Mucosa of stomach (tissue), 1 donor: Measurements from ENCODE around the gene NAP1L1.

ENCODE experiments used
- H3K27me3 ChIP-seq: one replicate; pipeline ENCODE4 v1.7.0; 2013; ENCODE audit warnings: mild to moderate bottlenecking, low read length; ENCODE audit not compliant: control insufficient read depth, insufficient read depth
- H3K36me3 ChIP-seq: one replicate; pipeline ENCODE4 v1.7.0; 2013; ENCODE audit warnings: low read length; ENCODE audit not compliant: control insufficient read depth, insufficient read depth
- H3K4me1 ChIP-seq: one replicate; pipeline ENCODE4 v1.7.0; 2013; ENCODE audit warnings: mild to moderate bottlenecking, low read length; ENCODE audit not compliant: control insufficient read depth, insufficient read depth
- H3K4me3 ChIP-seq: one replicate; pipeline ENCODE4 v1.7.0; 2013; ENCODE audit warnings: low read length
- H3K9ac ChIP-seq: one replicate; pipeline ENCODE4 v1.7.0; 2013; ENCODE audit warnings: mild to moderate bottlenecking, low read length, moderate library complexity
- H3K9me3 ChIP-seq: one replicate; pipeline ENCODE4 v1.7.0; 2013; ENCODE audit warnings: mild to moderate bottlenecking, low read length, moderate library complexity; ENCODE audit not compliant: control insufficient read depth
- donor health status: Pancreatic carcinoma.

NAP1L1 gene

DNA sequence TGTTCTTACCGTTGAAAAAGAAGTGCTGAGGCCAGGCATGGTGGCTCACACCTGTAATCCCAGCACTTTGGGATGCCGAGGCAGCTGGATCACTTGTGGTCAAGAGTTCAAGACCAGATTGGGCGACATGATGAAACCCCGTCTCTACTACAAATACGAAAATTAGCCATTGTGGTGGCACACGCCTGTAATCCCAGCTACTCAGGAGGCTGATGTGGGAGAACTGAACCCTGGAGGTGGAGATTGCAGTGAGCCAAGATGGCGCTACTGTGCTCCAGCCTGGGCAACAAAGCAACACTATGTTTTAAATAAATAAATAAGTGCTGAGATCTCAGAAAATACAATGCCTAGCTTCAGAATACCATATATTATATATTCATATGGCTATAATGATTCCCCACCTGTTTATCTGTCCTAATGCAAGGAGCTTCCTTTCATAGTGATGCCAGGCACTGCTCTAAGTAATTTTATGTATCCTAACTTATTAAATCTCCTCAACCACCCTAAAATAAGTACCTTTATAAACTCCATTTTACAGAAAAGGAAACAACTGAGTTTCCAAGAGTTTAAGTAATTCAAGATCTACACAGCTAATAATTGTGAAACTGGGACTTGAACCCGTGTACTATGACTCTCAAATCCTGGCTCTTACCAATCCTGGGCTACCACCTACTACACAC is 60.2 kb downstream of the NAP1L1 start:
- H3K4me1 ChIP-seq: peaks cover 18% of the 10 kb centered on the region
- H3K27me3 ChIP-seq: no peaks in the 10 kb centered on the region
- no peak overlapping the region for H3K9ac ChIP-seq
- H3K36me3 ChIP-seq: no peaks in the 10 kb centered on the region
- H3K9me3 ChIP-seq: no peaks in the 10 kb centered on the region
- H3K4me3 ChIP-seq: no peak overlapping the region

DNA sequence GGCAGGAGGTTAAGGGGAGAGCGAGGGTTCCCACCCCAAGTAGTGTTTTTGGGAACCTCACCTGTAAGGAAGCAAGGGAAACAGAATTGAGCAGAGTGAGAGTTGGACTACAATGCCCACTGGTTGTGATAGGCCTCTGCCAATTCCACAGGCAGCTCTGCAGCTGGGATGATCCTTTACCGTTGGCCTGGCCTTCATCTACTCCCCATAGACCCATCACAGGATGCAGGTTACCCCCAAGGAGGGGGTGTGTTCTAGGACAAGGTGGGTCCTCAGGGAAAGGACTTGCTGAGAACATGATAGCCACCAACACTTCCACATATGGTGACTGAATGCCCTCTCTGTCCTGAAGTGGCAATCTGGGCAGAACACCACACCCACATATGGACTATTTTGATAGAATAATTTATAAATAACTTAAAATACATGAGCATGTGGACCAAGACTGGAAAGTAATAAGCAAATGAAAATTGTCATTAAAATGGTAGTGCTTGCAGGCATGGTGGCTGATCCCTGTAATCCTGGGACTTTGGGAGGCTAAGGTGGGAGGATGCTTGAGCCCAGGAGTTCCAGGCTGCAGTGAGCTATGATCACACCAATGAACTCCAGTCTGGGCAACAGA is 61.3 kb downstream of the NAP1L1 start:
- peaks cover 18% of the 10 kb centered on the region for H3K4me1 ChIP-seq

DNA sequence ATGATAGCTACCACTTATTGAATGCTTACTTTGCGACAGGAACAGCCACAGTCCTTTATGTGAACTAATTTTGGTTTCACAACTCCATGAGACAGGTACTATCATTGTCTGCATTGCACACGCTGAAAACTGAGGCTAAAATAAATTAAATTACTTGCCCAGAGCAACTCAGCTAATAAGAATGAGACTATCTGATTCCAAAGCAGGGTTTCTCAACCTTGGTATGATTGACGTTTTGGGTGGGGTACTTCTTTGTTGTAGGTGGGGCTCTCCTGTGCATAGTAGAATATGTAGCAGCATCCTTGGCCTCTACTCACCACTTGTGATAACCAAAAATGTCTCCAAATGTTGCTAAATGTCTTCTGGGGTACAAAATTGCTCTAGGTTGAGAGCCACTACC is 62.0 kb downstream of the NAP1L1 start:
- no peaks in the 10 kb centered on the region for H3K27me3 ChIP-seq
- peaks cover 18% of the 10 kb centered on the region for H3K4me1 ChIP-seq
- H3K9me3 ChIP-seq: no peaks in the 10 kb centered on the region
- no peak overlapping the region for H3K4me3 ChIP-seq
- no peak overlapping the region for H3K9ac ChIP-seq
- H3K36me3 ChIP-seq: no peaks in the 10 kb centered on the region

More for the DNA sequence above, 61.3 kb downstream of the NAP1L1 start:
- Histone ChIP-seq H3K9ac (no peak overlapping the region), H3K4me3 (no peak overlapping the region), H3K36me3 (no peaks in the 10 kb centered on the region), H3K27me3 (no peaks in the 10 kb centered on the region), H3K9me3 (no peaks in the 10 kb centered on the region)

DNA sequence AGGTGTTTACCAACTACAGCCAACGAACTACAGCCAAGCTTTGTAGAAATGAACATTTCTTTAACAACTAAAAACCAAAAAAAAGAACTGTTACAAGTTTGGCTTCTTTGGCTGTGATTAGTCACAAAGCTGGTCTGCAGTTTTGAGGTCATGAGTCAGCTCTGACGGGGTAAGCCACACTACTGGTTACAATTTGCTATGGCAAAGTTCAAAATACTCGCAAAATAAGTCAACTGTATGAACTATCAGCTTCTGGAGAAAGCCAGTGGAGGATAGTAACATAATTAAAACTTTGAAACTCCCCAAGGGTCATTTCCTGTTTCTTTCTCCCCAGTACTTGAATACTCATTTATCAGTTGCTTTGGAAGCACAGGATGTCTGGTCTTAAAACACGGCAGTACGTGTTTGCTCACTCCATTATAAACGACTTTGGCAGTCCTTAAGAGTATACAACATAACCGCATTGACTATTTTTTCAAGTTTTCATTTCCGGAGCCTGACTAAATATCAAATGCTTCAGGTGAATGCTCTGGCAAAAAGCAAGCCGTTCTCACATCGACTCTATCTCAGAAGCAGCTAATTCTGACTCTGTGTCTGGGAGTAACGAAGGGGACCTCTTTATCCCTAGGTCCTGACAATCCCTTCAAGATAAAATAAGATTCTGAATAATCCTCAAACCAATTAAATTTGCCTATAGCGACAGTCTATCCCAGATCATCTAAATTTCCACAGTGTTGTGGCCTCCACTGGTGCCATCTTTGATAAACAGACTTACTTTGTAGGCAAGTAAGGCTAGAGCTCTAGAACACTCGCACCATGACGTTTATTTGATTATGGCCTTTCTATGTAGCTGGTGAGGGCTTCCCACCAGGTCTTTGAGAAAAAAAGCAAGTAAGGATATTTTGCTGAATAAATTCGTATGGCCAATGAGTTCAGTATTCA is 63.5 kb downstream of the NAP1L1 start:
- H3K27me3 ChIP-seq: no peaks in the 10 kb centered on the region

DNA sequence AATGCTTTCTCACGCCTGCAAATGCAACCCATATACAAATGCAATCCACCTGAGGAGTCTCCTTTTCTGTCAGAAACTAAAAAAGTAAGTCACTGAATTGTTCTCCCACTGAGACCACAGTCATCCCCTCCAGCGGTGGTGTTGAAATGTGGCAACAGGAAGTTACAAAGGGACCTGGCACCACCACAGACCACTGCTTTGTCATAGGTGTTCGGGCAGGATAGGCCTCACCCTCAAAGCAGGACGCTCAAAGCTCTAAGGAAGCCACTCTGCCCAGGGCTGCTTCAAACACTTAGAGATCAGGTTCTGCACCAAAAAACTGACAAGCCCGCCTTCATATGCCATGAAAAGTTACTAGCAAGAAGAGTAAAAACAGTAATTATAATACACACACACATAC is 64.2 kb downstream of the NAP1L1 start:
- Histone ChIP-seq H3K4me3 (no peak overlapping the region), H3K9ac (no peak overlapping the region), H3K4me1 (peaks cover 18% of the 10 kb centered on the region), H3K9me3 (no peaks in the 10 kb centered on the region), H3K36me3 (no peaks in the 10 kb centered on the region), H3K27me3 (no peaks in the 10 kb centered on the region)

More for the DNA sequence above, 63.5 kb downstream of the NAP1L1 start:
- Histone ChIP-seq H3K9me3 (no peaks in the 10 kb centered on the region), H3K4me1 (peaks cover 18% of the 10 kb centered on the region), H3K4me3 (no peak overlapping the region), H3K36me3 (no peaks in the 10 kb centered on the region), H3K9ac (peak overlapping the region; percentile 23)

DNA sequence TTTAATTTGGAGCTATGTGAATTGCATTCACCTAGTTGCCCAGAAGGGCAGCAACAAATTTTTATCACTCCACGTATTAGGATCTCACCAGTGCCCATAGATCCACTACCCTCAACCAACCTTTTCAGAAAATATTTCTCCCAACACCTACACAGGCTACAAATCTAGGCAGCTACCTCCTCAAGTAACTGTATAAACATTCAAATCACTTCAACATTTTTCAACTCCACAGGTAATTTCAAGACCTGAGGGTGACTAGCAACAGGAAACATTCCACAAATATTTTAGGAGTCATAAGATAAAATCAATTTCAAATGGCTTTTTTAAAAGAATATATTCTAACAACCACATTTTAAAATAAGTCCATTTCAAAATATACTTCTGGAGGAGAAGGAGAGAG is 65.8 kb downstream of the NAP1L1 start:
- peaks cover 5% of the 10 kb centered on the region for H3K27me3 ChIP-seq
- H3K4me1 ChIP-seq: peaks cover 18% of the 10 kb centered on the region
- no peaks in the 10 kb centered on the region for H3K9me3 ChIP-seq
- H3K36me3 ChIP-seq: no peaks in the 10 kb centered on the region
- H3K9ac ChIP-seq: no peak overlapping the region
- H3K4me3 ChIP-seq: no peak overlapping the region

DNA sequence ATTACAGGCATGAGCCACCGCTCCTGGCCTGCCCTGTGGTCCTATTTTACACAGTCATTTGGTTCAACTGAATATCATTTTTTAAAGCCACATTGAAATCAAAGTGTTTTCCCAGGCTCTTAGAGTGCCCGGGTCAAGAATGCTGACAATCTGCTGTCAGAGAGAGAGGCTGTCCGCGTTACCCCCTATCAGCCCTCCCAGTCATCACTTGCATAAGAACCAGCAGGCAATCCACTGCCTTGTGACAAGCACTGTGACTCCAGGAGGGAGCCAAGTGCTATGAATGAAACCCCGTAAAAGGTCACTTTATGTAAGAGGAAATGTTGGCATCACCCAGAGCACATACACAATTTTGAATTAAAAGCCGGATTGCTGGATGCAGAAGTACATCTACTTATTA is 66.4 kb downstream of the NAP1L1 start:
- Histone ChIP-seq H3K4me1 (peaks cover 18% of the 10 kb centered on the region), H3K9me3 (no peaks in the 10 kb centered on the region), H3K36me3 (no peaks in the 10 kb centered on the region), H3K27me3 (peaks cover 5% of the 10 kb centered on the region), H3K4me3 (no peak overlapping the region), H3K9ac (no peak overlapping the region)

DNA sequence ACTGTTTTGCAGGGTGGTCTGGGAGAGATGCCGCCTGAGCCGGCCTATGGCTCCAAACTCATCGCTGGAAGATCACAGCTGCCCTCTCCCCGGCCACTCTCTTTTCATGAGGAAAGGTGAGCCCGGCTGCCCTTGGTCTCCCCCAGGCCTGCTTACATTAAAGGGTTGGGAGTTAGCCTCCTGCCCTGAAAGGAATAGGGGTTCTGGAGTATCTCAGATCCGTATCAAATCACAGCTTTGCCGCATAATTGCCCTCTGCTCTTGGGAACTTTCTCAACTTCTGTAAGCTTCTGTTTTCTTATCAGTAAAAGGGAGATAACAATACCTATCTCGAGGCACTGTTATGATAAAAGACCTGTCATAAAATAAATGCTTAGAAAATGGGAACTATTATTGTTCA is 70.5 kb downstream of the NAP1L1 start:
- Histone ChIP-seq H3K9ac (no peak overlapping the region), H3K27me3 (peaks cover 8% of the 10 kb centered on the region), H3K4me3 (no peak overlapping the region), H3K36me3 (no peaks in the 10 kb centered on the region), H3K4me1 (peaks cover 5% of the 10 kb centered on the region), H3K9me3 (no peaks in the 10 kb centered on the region)

DNA sequence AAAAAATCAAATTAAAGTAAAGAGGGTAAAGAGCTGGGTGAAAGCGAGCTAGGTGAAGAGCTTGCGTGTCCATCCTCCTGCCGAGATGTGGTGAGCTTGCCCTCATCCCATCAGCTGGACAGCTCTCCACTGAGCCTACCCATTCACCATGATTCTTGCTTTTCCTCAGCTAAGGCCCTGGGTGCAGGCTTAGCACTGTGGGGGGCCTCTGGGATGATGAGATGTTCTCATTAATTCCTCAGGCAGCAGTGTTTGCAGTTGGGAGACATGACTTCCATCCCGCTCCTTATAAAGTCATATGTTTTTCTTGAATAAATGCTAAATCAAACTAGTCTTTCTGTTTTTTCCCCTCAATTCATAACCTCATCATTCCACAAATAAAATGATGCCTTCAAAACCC is 70.9 kb downstream of the NAP1L1 start:
- H3K9me3 ChIP-seq: no peaks in the 10 kb centered on the region

DNA sequence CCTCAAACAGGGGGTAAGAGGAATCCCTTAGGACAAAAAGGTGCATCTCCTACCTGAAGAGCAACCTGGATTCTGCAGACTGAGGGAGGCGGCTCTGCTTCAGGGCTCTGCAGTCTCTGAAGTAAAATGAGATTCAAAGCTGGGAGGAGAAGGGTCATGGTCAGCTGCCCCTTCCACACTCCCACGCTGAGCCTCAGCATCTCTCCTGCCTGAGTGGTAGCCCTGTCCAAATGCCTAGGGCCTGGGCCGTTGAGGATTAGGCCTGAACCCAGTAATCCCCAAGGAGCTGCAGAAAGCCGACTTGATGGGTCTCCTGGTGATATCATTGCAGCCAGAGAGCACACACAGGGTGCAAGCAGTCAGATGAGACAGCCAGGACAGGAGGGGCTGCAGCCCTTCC is 71.8 kb downstream of the NAP1L1 start:
- peaks cover 8% of the 10 kb centered on the region for H3K27me3 ChIP-seq
- no peak overlapping the region for H3K9ac ChIP-seq
- H3K9me3 ChIP-seq: no peaks in the 10 kb centered on the region
- no peak overlapping the region for H3K4me3 ChIP-seq
- H3K36me3 ChIP-seq: no peaks in the 10 kb centered on the region
- H3K4me1 ChIP-seq: peaks cover 5% of the 10 kb centered on the region

More for the DNA sequence above, 70.9 kb downstream of the NAP1L1 start:
- peaks cover 8% of the 10 kb centered on the region for H3K27me3 ChIP-seq
- H3K36me3 ChIP-seq: no peaks in the 10 kb centered on the region
- peaks cover 5% of the 10 kb centered on the region for H3K4me1 ChIP-seq
- H3K9ac ChIP-seq: no peak overlapping the region
- H3K4me3 ChIP-seq: no peak overlapping the region

DNA sequence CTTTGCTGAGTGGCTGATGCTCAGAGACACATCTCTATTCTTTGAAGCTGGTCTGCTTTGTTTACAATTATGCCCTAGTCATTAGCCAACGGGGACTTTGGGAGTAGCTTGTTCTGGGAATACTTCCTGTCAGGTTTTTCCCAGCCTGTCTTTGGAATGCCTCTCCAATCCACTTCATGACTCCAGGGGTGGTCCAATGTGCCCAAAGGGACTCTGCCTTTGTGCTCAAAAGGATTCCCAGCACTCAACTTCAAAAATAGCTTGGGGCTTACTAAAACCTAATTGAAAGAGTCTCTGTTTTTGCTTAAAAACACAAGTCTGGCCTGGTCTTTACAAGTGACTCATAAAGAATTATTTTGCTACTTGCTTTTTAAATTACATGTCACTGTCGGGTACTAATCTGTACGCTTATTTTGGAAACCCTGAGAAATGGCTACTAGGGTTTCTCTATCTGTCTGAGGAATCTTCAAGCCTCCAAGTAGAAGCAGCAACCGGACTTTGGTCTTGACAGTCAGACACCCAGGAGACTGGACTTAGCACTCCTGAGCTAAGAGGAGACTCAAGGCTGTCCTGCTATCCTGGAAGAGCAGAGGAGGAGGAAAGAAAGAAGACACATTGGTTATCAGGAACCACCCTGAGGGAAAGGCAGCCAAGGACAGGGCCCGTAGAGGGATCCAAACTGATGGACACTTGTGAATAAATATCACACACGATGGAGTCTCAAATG is 73.6 kb downstream of the NAP1L1 start:
- Histone ChIP-seq H3K36me3 (no peaks in the 10 kb centered on the region), H3K9ac (no peak overlapping the region), H3K27me3 (peaks cover 8% of the 10 kb centered on the region), H3K9me3 (no peaks in the 10 kb centered on the region), H3K4me3 (no peak overlapping the region), H3K4me1 (peaks cover 5% of the 10 kb centered on the region)
